Bronchial epithelial cell (primary cell): Measurements from ENCODE around the gene USP48. TPM values are rescaled to one million over a fixed set of nuclear protein-coding genes. Genes with fewer than 3 reads are reported as not detected.

Experiments used
- DNase-seq: peaks from one replicate; pipeline ENCODE4 v3.0.0-alpha.2; 2010; ENCODE audit warnings: low read depth
- FAIRE-seq: peaks from 2 replicates; lab custom pipeline; 2011; peaks lifted over from hg19 to GRCh38; lab: Jason Lieb, UNC
- H3K27me3 ChIP-seq: 2 replicates; pipeline ENCODE4 v1.5.1; 2011; ENCODE audit warnings: low read length; ENCODE audit not compliant: control insufficient read depth, insufficient read depth
- H3K36me3 ChIP-seq: 2 replicates; pipeline ENCODE4 v1.5.1; 2011; ENCODE audit warnings: low read length; ENCODE audit not compliant: control insufficient read depth, insufficient read depth
- H3K4me3 ChIP-seq: 2 replicates; pipeline ENCODE4 v1.5.1; 2011; ENCODE audit warnings: mild to moderate bottlenecking, low read depth, low read length, control low read depth
- total RNA-seq: library from RNA; depleted of rRNA; stranded (reverse); fragments of >200 nt; gene quantifications from 2 replicates; pipeline ENCODE4 v1.2.1, GENCODE V29; 2014
- TF ChIP-seq, protein P1 (sequence below): IDR thresholded peaks from 2 replicates; pipeline ENCODE4 v1.5.1; 2011; ENCODE audit warnings: mild to moderate bottlenecking, moderate library complexity, low read length, control low read depth, inconsistent platforms; ENCODE audit not compliant: insufficient read depth, severe bottlenecking

Gene USP48
- total RNA-seq, 1 donor from 2014 or later, result 23.4 TPM

DNA sequence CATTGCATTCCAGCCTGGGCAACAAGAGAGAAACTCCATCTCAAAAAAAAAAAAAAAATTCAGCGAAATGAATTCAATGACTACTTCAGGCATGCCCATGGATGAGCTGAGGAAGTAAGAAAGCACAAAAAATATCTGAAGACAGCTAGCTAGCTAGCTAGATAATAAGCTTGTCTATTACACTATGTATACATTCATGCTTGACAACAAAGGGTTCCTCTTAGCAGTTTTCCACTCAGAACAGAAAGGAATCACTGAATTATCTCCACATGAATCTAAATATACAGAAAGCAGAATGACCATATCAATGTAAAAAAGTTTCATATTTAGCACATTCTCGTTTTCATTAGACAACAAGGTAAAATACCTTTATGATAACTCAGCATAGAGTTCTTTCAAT lies 32.1 kb downstream of the USP48 start:
- Histone ChIP-seq H3K4me3 (no peak overlapping the region), H3K27me3 (no peaks in the 10 kb centered on the region), H3K36me3 (peaks cover 9% of the 10 kb centered on the region)
- FAIRE-seq, result no peak
- TF ChIP-seq, protein P1, sequence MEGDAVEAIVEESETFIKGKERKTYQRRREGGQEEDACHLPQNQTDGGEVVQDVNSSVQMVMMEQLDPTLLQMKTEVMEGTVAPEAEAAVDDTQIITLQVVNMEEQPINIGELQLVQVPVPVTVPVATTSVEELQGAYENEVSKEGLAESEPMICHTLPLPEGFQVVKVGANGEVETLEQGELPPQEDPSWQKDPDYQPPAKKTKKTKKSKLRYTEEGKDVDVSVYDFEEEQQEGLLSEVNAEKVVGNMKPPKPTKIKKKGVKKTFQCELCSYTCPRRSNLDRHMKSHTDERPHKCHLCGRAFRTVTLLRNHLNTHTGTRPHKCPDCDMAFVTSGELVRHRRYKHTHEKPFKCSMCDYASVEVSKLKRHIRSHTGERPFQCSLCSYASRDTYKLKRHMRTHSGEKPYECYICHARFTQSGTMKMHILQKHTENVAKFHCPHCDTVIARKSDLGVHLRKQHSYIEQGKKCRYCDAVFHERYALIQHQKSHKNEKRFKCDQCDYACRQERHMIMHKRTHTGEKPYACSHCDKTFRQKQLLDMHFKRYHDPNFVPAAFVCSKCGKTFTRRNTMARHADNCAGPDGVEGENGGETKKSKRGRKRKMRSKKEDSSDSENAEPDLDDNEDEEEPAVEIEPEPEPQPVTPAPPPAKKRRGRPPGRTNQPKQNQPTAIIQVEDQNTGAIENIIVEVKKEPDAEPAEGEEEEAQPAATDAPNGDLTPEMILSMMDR, result no peak
- no peak for DNase-seq

DNA sequence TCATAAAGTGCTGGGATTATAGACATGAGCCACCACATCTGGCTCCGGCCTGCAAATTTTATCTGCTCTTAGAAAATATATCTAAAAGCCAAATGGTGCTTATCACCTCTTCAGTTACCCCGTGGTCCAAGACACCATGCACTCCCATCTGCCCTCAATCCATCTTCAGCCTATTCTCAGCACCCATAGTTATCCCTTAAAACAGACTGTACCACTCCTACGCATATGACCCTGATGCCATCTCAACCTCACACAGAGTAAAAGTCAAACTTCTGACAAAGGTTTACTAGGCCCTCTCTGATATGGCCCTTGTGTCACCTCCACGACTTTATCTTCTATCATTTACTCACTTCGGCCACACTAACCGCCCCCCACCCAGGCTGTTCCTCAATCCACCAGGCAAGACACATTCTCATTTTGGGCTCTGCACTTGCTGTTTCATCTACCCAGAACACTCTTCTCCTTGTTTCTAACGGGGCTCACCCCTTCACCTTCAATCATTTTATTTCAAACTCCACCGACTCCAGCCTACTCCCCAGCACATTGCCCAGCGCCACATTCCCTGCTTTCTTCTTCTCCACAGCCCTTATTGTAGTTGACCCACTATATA lies 33.0 kb downstream of the USP48 start:
- DNase-seq (no peak), FAIRE-seq (no peak)
- H3K36me3 ChIP-seq, result peaks cover 9% of the 10 kb centered on the region
- no peak overlapping the region for H3K4me3 ChIP-seq
- TF ChIP-seq, protein P1, result no peak
- H3K27me3 ChIP-seq, result no peaks in the 10 kb centered on the region

DNA sequence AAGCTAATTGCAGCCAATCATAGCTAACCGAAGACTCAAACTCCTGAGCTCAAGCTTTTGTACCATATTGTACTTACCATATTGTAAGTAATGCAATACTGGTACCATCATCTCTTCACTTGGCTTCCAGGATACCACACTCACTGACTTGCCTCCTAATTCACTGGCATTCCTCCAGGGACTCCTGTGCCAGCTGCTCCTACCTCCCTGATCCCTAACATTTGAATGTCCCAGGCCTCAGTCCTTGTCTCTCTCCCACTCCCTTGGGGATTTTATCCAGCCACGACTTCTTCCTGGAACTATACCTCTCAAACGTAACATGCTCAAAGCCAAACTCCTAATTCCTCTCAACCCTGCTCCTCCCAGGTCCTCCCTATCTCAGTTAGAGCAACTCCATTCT lies 33.8 kb downstream of the USP48 start:
- H3K27me3 ChIP-seq, result no peaks in the 10 kb centered on the region
- H3K36me3 ChIP-seq, result peaks cover 5% of the 10 kb centered on the region
- no peak overlapping the region for H3K4me3 ChIP-seq
- FAIRE-seq (no peak), DNase-seq (no peak)
- TF ChIP-seq, protein P1, result no peak

DNA sequence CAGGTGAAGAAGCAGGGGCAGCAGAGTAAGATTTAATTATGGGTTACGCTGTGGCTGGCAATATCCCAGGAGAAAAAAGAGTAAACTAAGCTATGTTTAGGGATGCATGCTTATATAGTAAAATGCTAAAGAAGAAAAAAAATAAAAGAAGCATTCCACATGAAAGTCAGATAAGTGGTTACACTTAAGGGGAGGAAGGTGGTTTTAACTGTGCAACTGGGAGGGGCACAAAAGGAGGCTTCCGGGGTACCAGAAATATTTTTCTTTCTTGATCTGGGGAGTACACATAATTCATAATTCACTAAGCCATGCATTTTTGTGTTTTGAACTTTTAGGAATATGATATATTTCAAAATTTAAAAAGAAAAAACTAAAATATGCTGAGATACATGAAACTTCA lies 39.5 kb downstream of the USP48 start:
- H3K27me3 ChIP-seq, result no peaks in the 10 kb centered on the region
- FAIRE-seq (no peak), DNase-seq (no peak)
- H3K4me3 ChIP-seq, result no peak overlapping the region
- TF ChIP-seq, protein P1, result no peak
- peaks cover 1% of the 10 kb centered on the region for H3K36me3 ChIP-seq

DNA sequence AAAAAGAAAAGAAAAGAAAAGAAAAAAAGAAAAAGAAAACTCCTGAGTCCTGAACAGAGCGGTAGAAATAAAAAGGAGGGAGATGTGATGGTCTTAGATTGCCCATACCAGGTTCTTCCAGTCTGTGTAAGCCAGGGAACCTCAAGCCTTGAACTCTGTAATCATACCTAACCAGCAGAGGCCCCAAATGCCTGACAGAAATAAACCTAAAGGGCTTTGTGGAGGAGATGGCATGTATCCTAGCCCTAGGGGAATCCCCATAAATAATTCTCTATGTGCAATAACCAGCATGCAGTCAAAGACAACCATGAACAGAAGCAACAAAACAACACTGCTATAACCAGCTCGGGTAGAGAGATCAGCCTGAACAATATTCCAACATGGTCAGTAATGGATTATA lies 40.4 kb downstream of the USP48 start:
- Histone ChIP-seq H3K27me3 (no peaks in the 10 kb centered on the region), H3K4me3 (no peak overlapping the region), H3K36me3 (no peaks in the 10 kb centered on the region)
- no peak for DNase-seq
- no peak for FAIRE-seq
- TF ChIP-seq, protein P1, result no peak

DNA sequence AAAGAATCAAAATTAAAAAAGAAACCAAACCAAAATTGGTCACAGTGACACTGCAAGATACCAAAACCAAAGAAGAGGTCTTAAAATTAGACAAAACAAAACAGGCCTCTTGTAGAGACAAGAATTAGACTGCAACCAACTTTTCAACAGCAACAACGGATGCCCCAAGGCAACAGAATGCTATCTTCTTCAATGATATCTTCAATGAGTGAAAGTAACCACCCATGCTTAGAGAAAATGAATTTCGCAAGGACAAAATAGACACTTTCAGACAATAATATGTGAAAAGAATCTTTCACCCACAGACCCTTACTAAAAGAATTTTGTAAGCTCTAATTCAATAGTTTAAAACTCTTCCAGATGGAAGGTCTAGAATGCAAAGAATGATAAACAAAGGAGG lies 41.7 kb downstream of the USP48 start:
- FAIRE-seq, result no peak
- TF ChIP-seq, protein P1, result no peak
- no peak for DNase-seq
- Histone ChIP-seq H3K36me3 (no peaks in the 10 kb centered on the region), H3K4me3 (no peak overlapping the region), H3K27me3 (no peaks in the 10 kb centered on the region)
